ENCODE results near the gene TMEM17. TPM values are rescaled to one million over a fixed set of nuclear protein-coding genes. Genes with fewer than 3 reads are reported as not detected.
"Not testable (repeated sequence)": the region's sequence is repeated elsewhere in the genome, so short reads cannot be mapped to it uniquely, and the experiment has no call there.

TMEM17 gene
- total RNA-seq, 2 experiments from 2014 or later: not detected

GRCh38 chr2:62524293-62524941, 18.4 kb upstream of the TMEM17 start:
- H3K79me2 ChIP-seq (ENCODE audit: insufficient read depth, low read depth, low read length): no peaks in the 10 kb centered on the region
- CTCF ChIA-PET (ENCODE audit: unreplicated experiment): no interaction called here
- H2AFZ ChIP-seq (ENCODE audit: low read length): no peak overlapping the region
- TF ChIP-seq CTCF (conservative IDR thresholded peaks at IDR 0.05; ENCODE audit: low read length) (no peak), EZH2phosphoT487 (IDR thresholded peaks at IDR 0.05; ENCODE audit: borderline replicate concordance, low read depth, low read length) (no peak)
- H3K27ac ChIP-seq (ENCODE audit: low read depth, low read length, poor library complexity, severe bottlenecking): no peak overlapping the region
- intact Hi-C loops (cut with micrococcal nuclease; ENCODE audit: unreplicated experiment): no loop called here
- H4K20me1 ChIP-seq (ENCODE audit: insufficient read depth, low read length): no peaks in the 10 kb centered on the region
- no peak overlapping the region for H3K4me3 ChIP-seq (ENCODE audit: low read depth, low read length, poor library complexity, severe bottlenecking)
- POLR2A ChIA-PET: interaction anchor here (0.6 kb wide), 1 partner anchor 11 kb away, joined by 3 read pairs; no protein-coding TSS in a partner anchor
- no peaks in the 10 kb centered on the region for H3K36me3 ChIP-seq (ENCODE audit: insufficient read depth, low read length)
- no peaks in the 10 kb centered on the region for H3K4me1 ChIP-seq (ENCODE audit: insufficient read depth, low read length, poor library complexity, severe bottlenecking)
- H3K9me3 ChIP-seq (ENCODE audit: low read length): no peaks in the 10 kb centered on the region
- DNase-seq (ENCODE audit: low spot score): no peak
- no peaks in the 10 kb centered on the region for H3K9me2 ChIP-seq (ENCODE audit: insufficient read depth, low read length)
- H3K4me2 ChIP-seq (ENCODE audit: low read length): no peak overlapping the region
- BruUV-seq (replicated peaks): no TSS peak

DNA sequence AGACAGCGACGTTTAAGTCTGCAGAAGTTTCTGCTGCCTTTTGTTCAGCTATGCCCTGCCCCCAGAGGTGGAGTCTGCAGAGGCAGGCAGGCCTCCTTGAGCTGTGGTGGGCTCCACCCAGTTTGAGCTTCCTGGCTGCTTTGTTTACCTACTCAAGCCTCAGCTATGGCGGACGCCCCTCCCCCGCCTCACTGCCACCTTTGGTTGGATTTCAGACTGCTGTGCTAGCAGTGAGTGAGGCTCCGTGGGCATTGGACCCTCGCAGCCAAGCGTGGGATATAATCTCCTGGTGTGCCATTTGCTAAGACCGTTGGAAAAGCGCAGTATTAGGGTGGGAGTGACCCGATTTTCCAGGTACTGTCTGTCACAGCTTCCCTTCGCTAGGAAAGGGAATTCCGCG, 15.1 kb upstream of the TMEM17 start:
- H3K4me2 ChIP-seq (ENCODE audit: low read length); H3K9me2 ChIP-seq (ENCODE audit: insufficient read depth, low read length); H3K36me3 ChIP-seq (ENCODE audit: insufficient read depth, low read length); H2AFZ ChIP-seq (ENCODE audit: low read length); H3K79me2 ChIP-seq (ENCODE audit: insufficient read depth, low read depth, low read length); H4K20me1 ChIP-seq (ENCODE audit: insufficient read depth, low read length); H3K9me3 ChIP-seq (ENCODE audit: low read length); H3K4me1 ChIP-seq (ENCODE audit: insufficient read depth, low read length, poor library complexity, severe bottlenecking); H3K27ac ChIP-seq (ENCODE audit: low read depth, low read length, poor library complexity, severe bottlenecking); H3K4me3 ChIP-seq (ENCODE audit: low read depth, low read length, poor library complexity, severe bottlenecking); DNase-seq (ENCODE audit: low spot score); BruUV-seq (replicated peaks); intact Hi-C loops (cut with micrococcal nuclease; ENCODE audit: unreplicated experiment); POLR2A ChIA-PET; CTCF ChIA-PET (ENCODE audit: unreplicated experiment): not testable (repeated sequence)

GRCh38 chr2:62512384-62512783, 6.4 kb upstream of the TMEM17 start:
- no peaks in the 10 kb centered on the region for H3K4me1 ChIP-seq (ENCODE audit: insufficient read depth, low read length, poor library complexity, severe bottlenecking)
- TF ChIP-seq EZH2phosphoT487 (IDR thresholded peaks at IDR 0.05; ENCODE audit: borderline replicate concordance, low read depth, low read length) (no peak), CTCF (conservative IDR thresholded peaks at IDR 0.05; ENCODE audit: low read length) (no peak)
- ChIA-PET CTCF (ENCODE audit: unreplicated experiment) (no interaction called here), POLR2A (no interaction called here)
- H3K4me2 ChIP-seq (ENCODE audit: low read length): no peak overlapping the region
- H3K4me3 ChIP-seq (ENCODE audit: low read depth, low read length, poor library complexity, severe bottlenecking): no peak overlapping the region
- no peaks in the 10 kb centered on the region for H3K79me2 ChIP-seq (ENCODE audit: insufficient read depth, low read depth, low read length)
- no peak overlapping the region for H3K27ac ChIP-seq (ENCODE audit: low read depth, low read length, poor library complexity, severe bottlenecking)
- DNase-seq (ENCODE audit: low spot score): no peak
- no peak overlapping the region for H2AFZ ChIP-seq (ENCODE audit: low read length)
- H4K20me1 ChIP-seq (ENCODE audit: insufficient read depth, low read length): no peaks in the 10 kb centered on the region
- H3K9me3 ChIP-seq (ENCODE audit: low read length): no peaks in the 10 kb centered on the region
- H3K9me2 ChIP-seq (ENCODE audit: insufficient read depth, low read length): no peaks in the 10 kb centered on the region
- no peaks in the 10 kb centered on the region for H3K36me3 ChIP-seq (ENCODE audit: insufficient read depth, low read length)
- BruUV-seq (replicated peaks): no TSS peak
- intact Hi-C loops (cut with micrococcal nuclease; ENCODE audit: unreplicated experiment): no loop called here
